ENCODE results near the gene ELL3. TPM values are rescaled to one million over a fixed set of nuclear protein-coding genes. Genes with fewer than 3 reads are reported as not detected.
"Not testable (repeated sequence)": the region's sequence is repeated elsewhere in the genome, so short reads cannot be mapped to it uniquely, and the experiment has no call there.

Gene ELL3
- total RNA-seq, 2 experiments from 2014 or later = 3.1 to 4.4 TPM

DNA sequence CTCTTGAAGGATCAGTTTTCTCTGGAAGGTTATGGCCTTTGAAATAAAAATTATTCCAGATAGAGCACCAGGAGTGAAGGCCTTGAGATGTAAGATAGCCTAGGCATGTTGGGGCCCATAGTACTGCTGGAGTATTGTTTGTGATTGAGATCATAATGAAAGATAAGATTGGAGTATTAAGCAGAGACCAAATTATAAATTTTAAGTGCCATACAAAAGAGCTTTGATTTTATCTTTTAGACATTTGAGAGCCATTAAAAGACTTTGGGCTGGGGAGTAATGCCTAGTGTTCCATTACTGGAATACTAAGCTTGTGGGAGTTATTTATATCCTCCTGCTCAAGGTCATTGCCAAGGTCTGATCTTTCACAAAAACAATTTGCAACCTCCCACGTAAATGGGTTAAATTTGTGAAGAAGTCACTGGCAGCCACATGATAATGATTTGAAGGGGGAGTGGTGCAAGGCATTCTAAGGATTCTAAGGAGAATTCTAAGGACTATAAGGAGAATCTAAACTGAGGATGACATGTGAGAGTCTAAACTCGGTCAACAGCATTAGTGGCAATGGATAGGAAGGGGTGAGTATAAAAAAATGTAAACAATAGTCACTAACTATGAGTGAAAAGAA is 12.8 kb downstream of the ELL3 start:
- H3K27me3 Mint-ChIP-seq (ENCODE audit: low read depth) = no peaks in the 10 kb centered on the region
- peaks cover 70% of the 10 kb centered on the region for H3K36me3 Mint-ChIP-seq (ENCODE audit: low read depth)
- no peak overlapping the region for H3K27ac Mint-ChIP-seq
- ChIA-PET POLR2A (interaction anchor here (0.6 to 1.7 kb wide), 2 partner anchors 11 to 12 kb away, joined by 3 to 6 read pairs; partner anchors contain the start of gene ELL3), CTCF (interaction anchor here (1.3 kb wide), 1 partner anchor 61 kb away, joined by 3 read pairs; the partner anchor contains the start of gene MFAP1)
- H3K9me3 Mint-ChIP-seq (ENCODE audit: insufficient read depth) = no peaks in the 10 kb centered on the region
- ATAC-seq = no peak
- no peak overlapping the region for H3K4me3 Mint-ChIP-seq
- H3K4me1 Mint-ChIP-seq (ENCODE audit: low read depth) = no peaks in the 10 kb centered on the region
- no peak for DNase-seq

DNA sequence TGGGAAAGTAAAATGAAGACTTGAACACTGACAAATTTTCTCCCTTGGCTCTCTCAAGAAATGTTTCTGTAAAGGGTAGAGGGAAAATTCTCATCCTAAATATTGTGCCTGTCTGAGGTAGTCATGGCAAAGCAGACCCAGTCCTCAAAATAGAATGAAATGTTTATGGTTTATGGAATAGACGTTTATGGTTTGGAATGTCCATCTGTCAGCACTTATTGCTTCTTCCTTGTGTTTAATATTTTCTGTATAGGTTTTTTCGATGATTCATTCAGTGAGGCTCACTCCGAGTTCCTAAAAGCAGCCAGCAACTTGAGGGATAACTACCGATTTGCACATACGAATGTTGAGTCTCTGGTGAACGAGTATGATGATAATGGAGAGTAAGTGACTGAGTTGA is 13.9 kb downstream of the ELL3 start:
- POLR2A ChIA-PET = no interaction called here
- DNase-seq (no peak), ATAC-seq (no peak)
- H3K4me1 Mint-ChIP-seq (ENCODE audit: low read depth) = no peaks in the 10 kb centered on the region
- CTCF ChIA-PET = no interaction called here
- H3K27me3 Mint-ChIP-seq (ENCODE audit: low read depth) = no peaks in the 10 kb centered on the region
- H3K9me3 Mint-ChIP-seq (ENCODE audit: insufficient read depth) = no peaks in the 10 kb centered on the region
- H3K27ac Mint-ChIP-seq = no peak overlapping the region
- H3K4me3 Mint-ChIP-seq = no peak overlapping the region
- H3K36me3 Mint-ChIP-seq (ENCODE audit: low read depth) = peaks cover 64% of the 10 kb centered on the region

DNA sequence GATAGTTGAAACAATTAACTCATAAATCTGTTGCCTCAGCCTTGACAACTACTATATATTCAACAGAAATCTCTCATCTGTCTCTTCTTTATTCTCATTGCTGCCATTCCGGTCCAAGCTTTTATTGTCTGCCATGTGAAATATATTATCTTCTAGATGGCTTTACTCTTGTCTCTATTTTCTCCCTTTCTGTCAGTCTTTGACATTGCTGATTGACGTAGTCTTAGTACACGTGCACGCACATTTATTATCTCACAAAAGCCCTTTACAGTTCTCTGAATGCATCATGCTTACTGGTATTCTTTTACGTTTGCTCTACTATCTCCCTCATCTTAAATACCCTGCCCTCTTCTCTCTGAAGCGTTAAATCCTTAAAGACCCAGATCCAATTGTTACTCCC is 24.9 kb downstream of the ELL3 start:
- POLR2A ChIA-PET = interaction anchor here (0.9 kb wide), 1 partner anchor 76 kb away, joined by 3 read pairs; no protein-coding TSS in a partner anchor
- H3K27ac Mint-ChIP-seq = no peak overlapping the region
- H3K9me3 Mint-ChIP-seq (ENCODE audit: insufficient read depth) = no peaks in the 10 kb centered on the region
- H3K36me3 Mint-ChIP-seq (ENCODE audit: low read depth) = peaks cover 62% of the 10 kb centered on the region
- DNase-seq = no peak
- no peak overlapping the region for H3K4me3 Mint-ChIP-seq
- no peaks in the 10 kb centered on the region for H3K27me3 Mint-ChIP-seq (ENCODE audit: low read depth)
- peaks cover 38% of the 10 kb centered on the region for H3K4me1 Mint-ChIP-seq (ENCODE audit: low read depth)
- ATAC-seq = no peak
- CTCF ChIA-PET = interaction anchor here (0.9 to 2.2 kb wide), 2 partner anchors 17 to 18 kb away, joined by 3 to 6 read pairs; no protein-coding TSS in a partner anchor

DNA sequence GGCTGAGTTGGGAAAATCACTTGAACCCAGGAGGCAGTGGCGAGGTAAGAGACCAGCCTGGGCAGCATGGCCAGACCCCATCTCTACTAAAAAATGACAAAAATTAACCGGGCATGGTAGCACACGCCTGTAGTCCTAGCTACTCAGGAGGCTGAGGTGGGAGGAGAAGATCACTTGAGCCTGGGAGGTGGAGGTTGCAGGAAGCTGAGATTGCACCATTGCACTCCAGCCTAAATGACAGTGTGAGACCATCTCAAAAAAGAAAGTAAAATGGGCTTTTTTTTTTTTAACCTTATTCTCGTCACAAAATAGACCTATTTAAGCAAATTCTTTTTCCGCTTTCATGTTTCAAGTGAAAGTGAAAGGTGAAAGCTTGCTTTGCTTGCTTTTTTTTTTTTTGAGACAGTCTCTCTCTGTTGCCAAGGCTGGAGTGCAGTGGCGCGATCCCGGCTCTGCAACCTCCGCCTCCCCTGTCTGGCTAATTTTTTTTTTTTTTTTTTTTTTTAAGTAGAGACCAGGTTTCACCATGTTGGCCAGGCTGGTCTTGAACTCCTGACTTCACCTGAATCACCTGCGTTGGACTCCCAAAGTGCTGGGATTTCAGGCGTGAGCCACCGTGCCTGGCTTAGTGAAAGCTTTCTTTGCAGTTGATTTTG is 26.9 kb downstream of the ELL3 start:
- ChIA-PET CTCF (interaction anchor here (1.4 kb wide), 1 partner anchor 27 kb away, joined by 8 read pairs; the partner anchor contains the start of gene ELL3), POLR2A (interaction anchor here (0.6 to 2.1 kb wide), 5 partner anchors 27 to 711 kb away, joined by 3 to 11 read pairs (median 4); partner anchors contain the start of genes ELL3 and MFAP1)
- no peaks in the 10 kb centered on the region for H3K9me3 Mint-ChIP-seq (ENCODE audit: insufficient read depth)

DNA sequence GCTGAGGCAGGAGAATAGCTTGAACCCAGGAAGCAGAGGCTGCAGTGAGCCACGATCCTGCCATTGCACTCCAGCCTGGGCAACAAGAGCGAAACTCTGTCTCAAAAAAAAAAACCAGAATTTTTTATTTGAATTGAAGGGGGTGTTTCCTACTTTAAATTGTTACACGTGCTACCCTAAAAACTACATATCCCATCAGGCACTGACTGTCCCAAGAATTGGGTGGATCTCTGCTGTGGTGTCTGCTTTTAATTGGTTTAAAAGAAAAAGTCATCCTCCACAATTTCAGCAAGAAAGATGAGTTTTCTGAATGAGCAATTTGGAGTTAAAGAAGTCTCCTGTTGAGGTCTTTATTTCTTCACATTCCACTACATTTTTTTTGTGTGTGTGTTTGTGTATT is 28.4 kb downstream of the ELL3 start:
- H3K36me3 Mint-ChIP-seq (ENCODE audit: low read depth) = peaks cover 36% of the 10 kb centered on the region
- peak overlapping the region; percentile 96 for H3K4me3 Mint-ChIP-seq
- POLR2A ChIA-PET = no interaction called here
- H3K27me3 Mint-ChIP-seq (ENCODE audit: low read depth) = no peaks in the 10 kb centered on the region
- H3K27ac Mint-ChIP-seq = peak overlapping the region; percentile 96
- ATAC-seq (no peak), DNase-seq (peak; percentile 29)
- H3K4me1 Mint-ChIP-seq (ENCODE audit: low read depth) = peaks cover 43% of the 10 kb centered on the region
- CTCF ChIA-PET = no interaction called here
- no peaks in the 10 kb centered on the region for H3K9me3 Mint-ChIP-seq (ENCODE audit: insufficient read depth)

More for the DNA sequence above, 26.9 kb downstream of the ELL3 start:
- DNase-seq (peak; percentile 71), ATAC-seq (peak; percentile 45)
- Mint-ChIP-seq H3K4me3 (peak overlapping the region; percentile 74), H3K27ac (peak overlapping the region; percentile 93), H3K27me3 (ENCODE audit: low read depth) (no peaks in the 10 kb centered on the region), H3K36me3 (ENCODE audit: low read depth) (peaks cover 47% of the 10 kb centered on the region), H3K4me1 (ENCODE audit: low read depth) (peaks cover 40% of the 10 kb centered on the region)

DNA sequence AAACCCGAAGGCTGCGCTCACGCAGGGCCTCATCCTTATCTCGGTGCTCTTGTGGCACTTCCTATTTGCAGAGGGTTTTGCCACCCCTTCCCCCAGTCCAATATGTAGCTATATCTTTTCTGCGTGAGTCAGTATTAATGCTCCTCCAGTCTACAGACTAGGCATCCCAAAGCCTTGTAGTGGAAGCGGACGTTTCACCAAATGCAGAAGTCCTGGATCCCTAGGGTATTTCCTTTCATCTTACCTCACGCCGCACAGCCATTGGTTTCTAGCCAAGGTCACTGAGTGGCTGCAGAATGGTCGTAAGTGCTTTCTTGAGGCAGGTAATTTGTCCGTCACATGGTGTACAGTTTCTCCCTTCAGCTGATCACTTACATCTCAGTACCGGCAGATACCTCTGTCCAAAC is 29.9 kb downstream of the ELL3 start:
- H3K9me3 Mint-ChIP-seq (ENCODE audit: insufficient read depth); H3K27me3 Mint-ChIP-seq (ENCODE audit: low read depth): not testable (repeated sequence)
- peak overlapping the region; percentile 96 for H3K4me3 Mint-ChIP-seq
- ATAC-seq (peak; percentile 20), DNase-seq (peak; percentile 35)
- H3K36me3 Mint-ChIP-seq (ENCODE audit: low read depth) = peaks cover 28% of the 10 kb centered on the region
- H3K27ac Mint-ChIP-seq = peak overlapping the region; percentile 96
- peaks cover 36% of the 10 kb centered on the region for H3K4me1 Mint-ChIP-seq (ENCODE audit: low read depth)
- ChIA-PET CTCF (interaction anchor here (1.1 to 1.8 kb wide), 2 partner anchors 23 to 77 kb away, joined by 4 to 5 read pairs; partner anchors contain the start of gene MFAP1), POLR2A (interaction anchor here (0.7 to 1.5 kb wide), 5 partner anchors 9 to 80 kb away, joined by 3 to 10 read pairs (median 4); partner anchors contain the start of genes HYPK, SERF2 and SERINC4)

DNA sequence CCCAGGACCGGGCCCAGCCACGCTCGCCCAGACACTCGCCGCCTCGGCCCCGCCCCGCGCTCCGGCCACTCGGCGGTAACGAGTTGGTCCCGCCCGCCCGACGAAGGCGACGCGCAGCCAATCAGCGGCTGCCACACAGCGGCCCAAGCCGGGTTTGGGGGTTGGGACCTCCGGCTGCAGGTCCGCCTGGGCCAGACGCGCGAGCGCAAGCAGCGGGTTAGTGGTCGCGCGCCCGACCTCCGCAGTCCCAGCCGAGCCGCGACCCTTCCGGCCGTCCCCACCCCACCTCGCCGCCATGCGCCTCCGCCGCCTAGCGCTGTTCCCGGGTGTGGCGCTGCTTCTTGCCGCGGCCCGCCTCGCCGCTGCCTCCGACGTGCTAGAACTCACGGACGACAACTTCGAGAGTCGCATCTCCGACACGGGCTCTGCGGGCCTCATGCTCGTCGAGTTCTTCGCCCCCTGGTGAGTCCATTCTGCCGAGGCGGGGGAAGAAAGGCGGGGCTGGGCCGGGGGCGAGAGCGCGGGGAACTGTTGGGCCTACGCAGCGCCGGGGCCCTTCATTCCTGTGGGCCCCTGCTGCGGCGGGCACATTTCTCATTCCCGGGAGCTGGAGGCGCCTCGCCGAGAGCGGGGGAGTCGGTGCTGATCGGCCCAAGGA is 30.4 kb downstream of the ELL3 start, which contains the start of gene PDIA3:
Gene PDIA3, plus strand, starts transcription at position 194 of the 658 bp plus-strand sequence. Its CDS starts 102 bp downstream, at position 296.
- DNase-seq (peak; percentile 90), ATAC-seq (peak; percentile 82)
- peaks cover 31% of the 10 kb centered on the region for H3K4me1 Mint-ChIP-seq (ENCODE audit: low read depth)
- POLR2A ChIA-PET = interaction anchor here (0.6 to 1.5 kb wide), 8 partner anchors 10 to 235 kb away, joined by 3 to 10 read pairs (median 3); partner anchors contain the start of genes HYPK, SERF2 and SERINC4
- peak within 1 kb of the TSS; percentile 96 for H3K4me3 Mint-ChIP-seq
- peak within 1 kb of the TSS; percentile 96 for H3K27ac Mint-ChIP-seq
- H3K36me3 Mint-ChIP-seq (ENCODE audit: low read depth) = peaks cover 23% of the 10 kb centered on the region
- not testable (repeated sequence) for H3K27me3 Mint-ChIP-seq (ENCODE audit: low read depth); H3K9me3 Mint-ChIP-seq (ENCODE audit: insufficient read depth)
- CTCF ChIA-PET = interaction anchor here (1.2 to 1.8 kb wide), 2 partner anchors 31 to 78 kb away, joined by 4 to 6 read pairs; partner anchors contain the start of genes ELL3 and MFAP1

DNA sequence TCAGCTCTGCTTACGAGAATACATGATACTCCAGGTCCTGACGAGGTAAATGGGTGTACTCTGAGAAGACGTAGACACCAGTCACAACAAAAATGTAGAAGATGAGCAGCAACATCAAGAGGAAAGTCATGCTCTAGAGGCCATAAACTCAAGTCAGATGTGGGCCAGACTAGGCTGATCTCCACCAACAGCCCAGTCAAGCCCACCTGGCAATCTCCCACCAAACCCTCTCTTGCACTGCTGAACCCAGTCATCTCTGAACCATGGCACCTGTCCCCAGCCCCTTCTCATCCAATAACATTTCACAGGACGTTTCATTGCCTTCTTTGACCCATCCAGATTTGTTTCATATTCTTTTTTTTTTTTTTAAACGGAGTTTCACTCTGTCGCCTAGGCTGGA is 41.4 kb downstream of the ELL3 start:
- POLR2A ChIA-PET = no interaction called here
- peaks cover 9% of the 10 kb centered on the region for H3K4me1 Mint-ChIP-seq (ENCODE audit: low read depth)
- H3K27me3 Mint-ChIP-seq (ENCODE audit: low read depth) = peaks cover 2% of the 10 kb centered on the region
- ATAC-seq = no peak
- no peak for DNase-seq
- peak overlapping the region; percentile 40 for H3K27ac Mint-ChIP-seq
- no peaks in the 10 kb centered on the region for H3K9me3 Mint-ChIP-seq (ENCODE audit: insufficient read depth)
- H3K4me3 Mint-ChIP-seq = no peak overlapping the region
- H3K36me3 Mint-ChIP-seq (ENCODE audit: low read depth) = no peaks in the 10 kb centered on the region
- CTCF ChIA-PET = no interaction called here

DNA sequence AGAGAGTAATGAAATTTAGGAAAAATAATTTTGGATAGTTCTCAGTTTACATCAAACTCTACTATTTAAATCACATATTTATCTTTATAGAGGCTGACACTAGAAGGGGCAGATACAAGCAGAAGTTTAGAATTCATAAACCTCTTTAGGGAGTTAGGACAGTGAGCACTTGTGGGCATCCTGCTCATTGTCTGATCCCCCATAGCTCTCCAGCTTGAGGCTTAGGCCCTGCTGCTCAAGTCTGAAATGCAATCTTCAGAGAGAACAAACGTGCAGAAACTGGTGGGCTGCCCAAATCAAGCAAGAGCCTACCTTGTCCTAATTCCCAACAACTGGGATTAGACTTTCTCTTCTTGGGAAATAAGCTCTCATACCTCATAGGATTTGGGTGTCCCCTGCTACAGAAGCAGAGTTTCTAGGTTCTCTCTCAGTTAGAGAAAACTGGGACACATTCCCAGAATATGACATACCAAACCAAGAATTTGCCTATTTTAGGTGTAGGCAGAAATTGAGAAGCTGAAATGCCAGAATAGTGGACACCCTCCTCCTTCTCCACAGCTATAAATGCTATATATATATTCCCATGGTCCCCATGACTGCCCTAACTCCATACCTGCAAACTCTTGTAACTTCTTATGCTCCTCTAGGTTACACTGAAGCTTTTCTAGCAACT is 48.6 kb downstream of the ELL3 start:
- H3K4me1 Mint-ChIP-seq (ENCODE audit: low read depth); DNase-seq; POLR2A ChIA-PET; H3K36me3 Mint-ChIP-seq (ENCODE audit: low read depth); ATAC-seq; CTCF ChIA-PET; H3K9me3 Mint-ChIP-seq (ENCODE audit: insufficient read depth); H3K27me3 Mint-ChIP-seq (ENCODE audit: low read depth); H3K4me3 Mint-ChIP-seq; H3K27ac Mint-ChIP-seq: not testable (repeated sequence)

DNA sequence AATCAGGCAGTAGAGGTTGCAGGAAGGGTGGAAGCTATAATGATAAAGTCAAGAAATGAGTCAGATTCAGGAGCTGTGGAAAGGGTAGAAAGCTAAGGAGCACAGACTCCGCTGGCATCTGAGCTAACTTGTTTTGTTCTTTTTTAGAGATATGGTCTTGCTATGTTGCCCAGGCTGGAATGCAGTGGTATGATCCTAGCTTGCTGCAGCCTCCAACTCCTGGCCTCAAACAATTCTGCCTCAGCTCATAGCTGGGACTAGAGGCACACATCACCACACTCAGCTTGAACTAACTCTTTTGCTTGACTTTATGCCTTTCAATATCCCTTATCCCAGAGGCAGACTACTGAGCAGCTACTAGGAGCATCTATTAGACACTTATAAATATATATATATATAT is 50.5 kb downstream of the ELL3 start:
- H3K9me3 Mint-ChIP-seq (ENCODE audit: insufficient read depth); H3K4me1 Mint-ChIP-seq (ENCODE audit: low read depth); DNase-seq; POLR2A ChIA-PET; H3K4me3 Mint-ChIP-seq; H3K27me3 Mint-ChIP-seq (ENCODE audit: low read depth); H3K36me3 Mint-ChIP-seq (ENCODE audit: low read depth); ATAC-seq; CTCF ChIA-PET; H3K27ac Mint-ChIP-seq: not testable (repeated sequence)

DNA sequence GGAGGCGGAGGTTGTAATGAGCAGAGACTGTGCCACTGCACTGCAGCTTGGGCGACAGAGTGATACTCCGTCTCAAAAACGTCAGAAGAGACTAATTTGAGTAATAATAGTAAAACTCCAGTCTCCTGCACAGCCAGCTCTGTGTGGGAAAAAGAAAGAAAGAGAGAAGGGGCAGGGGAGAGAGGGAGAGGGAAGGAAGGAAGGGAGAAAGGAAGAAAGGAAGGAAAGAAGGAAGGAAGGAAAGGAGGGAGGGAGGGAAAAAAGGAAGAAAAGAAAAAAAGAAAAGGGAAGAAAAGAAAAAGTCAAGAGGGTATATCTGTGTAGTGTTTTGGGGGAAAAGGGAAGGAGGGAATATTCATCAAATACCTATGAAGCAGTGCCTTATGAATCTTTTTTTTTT is 53.6 kb downstream of the ELL3 start:
- Mint-ChIP-seq H3K27ac (no peak overlapping the region), H3K4me1 (ENCODE audit: low read depth) (no peaks in the 10 kb centered on the region), H3K4me3 (no peak overlapping the region), H3K9me3 (ENCODE audit: insufficient read depth) (no peaks in the 10 kb centered on the region), H3K27me3 (ENCODE audit: low read depth) (peaks cover 13% of the 10 kb centered on the region), H3K36me3 (ENCODE audit: low read depth) (no peaks in the 10 kb centered on the region)
- ATAC-seq (no peak), DNase-seq (no peak)
- CTCF ChIA-PET = no interaction called here
- POLR2A ChIA-PET = no interaction called here

Data from activated CD8-positive, alpha-beta T cell treated with anti-CD3 and anti-CD28 coated beads, Interleukin-2, amount 10 ng/mL, durations not matched to agents 7 days and 5 days (primary cell).